H1 (cell line): ENCODE measurements around the gene CHD9NB. TPM values are rescaled to one million over a fixed set of nuclear protein-coding genes. Genes with fewer than 3 reads are reported as not detected.

Source experiments
- CTCF ChIA-PET: fragments of 300-600 bp; sonication (Branson Sonifier 250); formaldehyde crosslinking; loops from one replicate; lab custom pipeline; 2021; ENCODE audit not compliant: partially characterized antibody; lab: Charles Lee
- POLR2A ChIA-PET: fragments of 300-600 bp; sonication (Branson Sonifier 250); formaldehyde crosslinking; loops from one replicate; lab custom pipeline; 2021; ENCODE audit warnings: inconsistent platforms; ENCODE audit not compliant: partially characterized antibody; lab: Charles Lee
- DNase-seq, 2 experiments: peaks; one replicate each; pipeline versions ENCODE4 v3.0.0 to v3.0.0-alpha.2; 2010 to 2022; ENCODE audit warnings: low spot score in 2 of 2, low read depth in 1 of 2, mixed read lengths in 1 of 2
- FAIRE-seq: peaks from 2 replicates; lab custom pipeline; 2011; peaks lifted over from hg19 to GRCh38; lab: Jason Lieb, UNC
- H2AFZ ChIP-seq: 2 replicates; pipeline ENCODE4 v1.8.1; 2012; ENCODE audit warnings: low read length, inconsistent platforms
- H2AK5ac ChIP-seq: 2 replicates; pipeline ENCODE4 v1.6.1; 2013; ENCODE audit warnings: low read depth, low read length
- H2BK120ac ChIP-seq: replicated peaks from 2 replicates; pipeline ENCODE3; 2013; ENCODE audit warnings: low read depth, low read length, inconsistent platforms
- H2BK12ac ChIP-seq: 2 replicates; pipeline ENCODE4 v1.6.1; 2013; ENCODE audit warnings: low read depth, low read length
- H2BK15ac ChIP-seq: 2 replicates; pipeline ENCODE4 v1.6.1; 2013; ENCODE audit warnings: low read length
- H2BK20ac ChIP-seq: 2 replicates; pipeline ENCODE4 v1.6.1; 2013; ENCODE audit warnings: low read length
- H2BK5ac ChIP-seq: 2 replicates; pipeline ENCODE4 v1.6.1; 2013; ENCODE audit warnings: low read depth, low read length
- H3K14ac ChIP-seq: 2 replicates; pipeline ENCODE4 v1.6.1; 2013; ENCODE audit warnings: inconsistent platforms; ENCODE audit not compliant: insufficient read length
- H3K18ac ChIP-seq: 2 replicates; pipeline ENCODE4 v1.6.1; 2013; ENCODE audit warnings: low read length; ENCODE audit errors: extremely low read depth
- H3K23ac ChIP-seq: 2 replicates; pipeline ENCODE4 v1.6.1; 2013; ENCODE audit warnings: inconsistent platforms; ENCODE audit not compliant: insufficient read length
- H3K23me2 ChIP-seq: 2 replicates; pipeline ENCODE4 v1.6.1; 2013; ENCODE audit warnings: low read depth, low read length
- H3K27ac ChIP-seq: 2 replicates; pipeline ENCODE4 v1.6.1; 2011; ENCODE audit warnings: low read depth, low read length, inconsistent platforms
- H3K27me3 ChIP-seq, 4 experiments: replicated peaks in 1 of 4; 1 replicate in 1 of 4; 2 replicates in 3 of 4; pipeline versions ENCODE4 v1.6.1 to v1.8.1; 2011 to 2013; ENCODE audit warnings: low read length in 3 of 4, mild to moderate bottlenecking in 3 of 4, inconsistent platforms in 2 of 4, mixed read lengths in 2 of 4, moderate library complexity in 1 of 4; ENCODE audit not compliant: control insufficient read depth in 3 of 4, insufficient read depth in 3 of 4; ENCODE audit errors: extremely low read depth in 1 of 4
- H3K36me3 ChIP-seq, 4 experiments: 2 replicates each; pipeline versions ENCODE4 v1.6.1 to v1.8.1; 2011 to 2013; ENCODE audit warnings: mild to moderate bottlenecking in 4 of 4, low read length in 3 of 4, moderate library complexity in 2 of 4, control low read depth in 1 of 4, inconsistent platforms in 1 of 4; ENCODE audit not compliant: insufficient read depth in 4 of 4, control insufficient read depth in 2 of 4
- H3K4ac ChIP-seq: replicated peaks from 2 replicates; pipeline ENCODE3; 2013; ENCODE audit warnings: low read length, low read depth, mixed read lengths, inconsistent platforms; ENCODE audit not compliant: insufficient read length
- H3K4me1 ChIP-seq, 4 experiments: replicated peaks in 1 of 4; 1 replicate in 1 of 4; 2 replicates in 3 of 4; pipeline versions ENCODE4 v1.6.1 to v1.8.1; 2011 to 2013; ENCODE audit warnings: low read length in 3 of 4, inconsistent platforms in 2 of 4, mixed read lengths in 1 of 4; ENCODE audit not compliant: insufficient read depth in 4 of 4, control insufficient read depth in 3 of 4
- H3K4me2 ChIP-seq, 2 experiments: 2 replicates each; pipeline versions ENCODE4 v1.6.1 to v1.8.1; 2011 to 2013; ENCODE audit warnings: low read depth in 2 of 2, low read length in 2 of 2, control low read depth in 1 of 2, inconsistent platforms in 1 of 2, mild to moderate bottlenecking in 1 of 2; ENCODE audit not compliant: insufficient read depth in 1 of 2
- H3K4me3 ChIP-seq, 4 experiments: fragments of 200-600, 300-600 bp in 1 of 4; sonication (generic), shearing (Covaris generic), sonication (Bioruptor Twin) in 1 of 4; 2 replicates each; pipeline versions ENCODE4 v1.5.1 to v1.8.1; 2011 to 2016; ENCODE audit warnings: low read length in 4 of 4, low read depth in 3 of 4, control low read depth in 2 of 4, inconsistent platforms in 2 of 4, mild to moderate bottlenecking in 2 of 4, mixed read lengths in 1 of 4, moderate library complexity in 1 of 4; ENCODE audit not compliant: insufficient read depth in 2 of 4; ENCODE audit errors: extremely low read depth in 1 of 4
- H3K56ac ChIP-seq: replicated peaks from 2 replicates; pipeline ENCODE3; 2013; ENCODE audit warnings: low read depth, mild to moderate bottlenecking, mixed read lengths, low read length, inconsistent platforms; ENCODE audit not compliant: insufficient read length
- H3K79me1 ChIP-seq: 2 replicates; pipeline ENCODE4 v1.6.1; 2013; ENCODE audit warnings: low read depth, low read length, control low read depth
- H3K79me2 ChIP-seq, 2 experiments: 2 replicates each; pipeline versions ENCODE4 v1.6.1 to v1.8.1; 2012 to 2013; ENCODE audit warnings: low read length in 2 of 2, mild to moderate bottlenecking in 2 of 2, inconsistent platforms in 1 of 2; ENCODE audit not compliant: insufficient read depth in 2 of 2, control insufficient read depth in 1 of 2
- H3K9ac ChIP-seq, 4 experiments: replicated peaks in 1 of 4; 1 replicate in 1 of 4; 2 replicates in 3 of 4; pipeline versions ENCODE4 v1.6.1 to v1.8.1; 2011 to 2013; ENCODE audit warnings: low read depth in 3 of 4, low read length in 3 of 4, control low read depth in 2 of 4, mild to moderate bottlenecking in 2 of 4, moderate library complexity in 2 of 4, inconsistent platforms in 1 of 4; ENCODE audit errors: extremely low read depth in 1 of 4
- H3K9me3 ChIP-seq, 2 experiments: 2 replicates each; pipeline versions ENCODE4 v1.6.1 to v1.8.1; 2012 to 2013; ENCODE audit warnings: mild to moderate bottlenecking in 2 of 2, moderate library complexity in 2 of 2, control low read depth in 1 of 2, inconsistent platforms in 1 of 2, low read depth in 1 of 2, low read length in 1 of 2, mixed read lengths in 1 of 2; ENCODE audit not compliant: insufficient read depth in 2 of 2
- H4K20me1 ChIP-seq, 2 experiments: replicated peaks in 1 of 2; 2 replicates each; pipeline versions ENCODE3 to v1.8.1; 2011 to 2013; ENCODE audit warnings: inconsistent platforms in 2 of 2, low read length in 2 of 2, mild to moderate bottlenecking in 1 of 2; ENCODE audit not compliant: insufficient read depth in 2 of 2, control insufficient read depth in 1 of 2
- H4K5ac ChIP-seq: 2 replicates; pipeline ENCODE4 v1.6.1; 2013; ENCODE audit warnings: low read length, low read depth, mixed read lengths, inconsistent platforms; ENCODE audit not compliant: insufficient read length
- H4K8ac ChIP-seq: 2 replicates; pipeline ENCODE4 v1.8.0; 2013; ENCODE audit warnings: mild to moderate bottlenecking, moderate library complexity, low read length, inconsistent platforms; ENCODE audit not compliant: insufficient read depth; ENCODE audit errors: extremely low read depth
- H4K91ac ChIP-seq: replicated peaks from 2 replicates; pipeline ENCODE3; 2013; ENCODE audit warnings: low read length, mixed read lengths, inconsistent platforms; ENCODE audit not compliant: insufficient read length
- ATF2 ChIP-seq: IDR thresholded peaks from 2 replicates; pipeline ENCODE4 v1.6.1; 2012; ENCODE audit warnings: low read length, inconsistent platforms
- E2F6 ChIP-seq: IDR thresholded peaks from 2 replicates; pipeline ENCODE4 v1.6.1; 2012; ENCODE audit warnings: inconsistent platforms
- EGR1 ChIP-seq: IDR thresholded peaks from 2 replicates; pipeline ENCODE4 v1.6.1; 2011; ENCODE audit warnings: low read depth, low read length, borderline replicate concordance
- EP300 ChIP-seq, 2 experiments: IDR thresholded peaks; 1 replicate in 1 of 2; 2 replicates in 1 of 2; pipeline ENCODE4 v1.6.1; 2011 to 2012; ENCODE audit warnings: low read depth in 2 of 2, low read length in 2 of 2, mild to moderate bottlenecking in 2 of 2, borderline replicate concordance in 1 of 2, inconsistent platforms in 1 of 2, moderate library complexity in 1 of 2
- KDM1A ChIP-seq: fragments of 200-600, 300-600 bp; sonication (generic); IDR thresholded peaks from 2 replicates; pipeline ENCODE4 v1.7.1; 2016; ENCODE audit warnings: mild to moderate bottlenecking, low read length, borderline replicate concordance
- POLR2A ChIP-seq, 2 experiments: IDR thresholded peaks; 1 replicate in 1 of 2; 2 replicates in 1 of 2; pipeline ENCODE4 v1.6.1; 2011; ENCODE audit warnings: low read depth in 2 of 2, low read length in 2 of 2, mild to moderate bottlenecking in 2 of 2; ENCODE audit errors: control extremely low read depth in 1 of 2
- SIN3A ChIP-seq, 2 experiments: IDR thresholded peaks in 1 of 2; conservative IDR thresholded peaks in 1 of 2; 2 replicates each; pipeline ENCODE4 v1.6.1; 2011 to 2012; ENCODE audit warnings: low read length in 2 of 2, improper control_type of control experiment in 1 of 2, low read depth in 1 of 2, mild to moderate bottlenecking in 1 of 2
- SUZ12 ChIP-seq: fragments of 200-600 bp; sonication (generic); IDR thresholded peaks from 2 replicates; pipeline ENCODE4 v1.6.1; 2012; ENCODE audit warnings: mild to moderate bottlenecking, inconsistent platforms, low read length, moderate library complexity, mixed read lengths
- YY1 ChIP-seq: IDR thresholded peaks from 2 replicates; pipeline ENCODE4 v1.6.1; 2011; ENCODE audit warnings: low read depth, mild to moderate bottlenecking, low read length
- WGBS, 2 experiments: shearing (Covaris generic) in 1 of 2; methylation state at CpG; one replicate each; pipeline versions ENCODE4 v1.1.6 to v1.1.7; 2013 to 2015; ENCODE audit warnings: low lambda C conversion rate in 2 of 2, mixed read lengths in 2 of 2, inconsistent platforms in 1 of 2, low coverage in 1 of 2, missing lambda C conversion rate in 1 of 2; ENCODE audit not compliant: insufficient replicate concordance in 2 of 2, insufficient coverage in 1 of 2, insufficient read length in 1 of 2; ENCODE audit errors: extremely low coverage in 1 of 2, missing lambda C conversion rate in 1 of 2; 5-methylcytosine and 5-hydroxymethylcytosine counted together
- polyA plus RNA-seq, 7 experiments: library from polyadenylated mRNA; depleted of rRNA in 3 of 7; stranded (reverse) in 5 of 7; unstranded in 2 of 7; fragments of >200 nt in 5 of 7; fragments of 200-250 nt in 2 of 7; gene quantifications; 1 replicate in 5 of 7; 2 replicates in 1 of 7; 4 replicates in 1 of 7; pipeline versions ENCODE4 v1.2.1 to v1.2.3, GENCODE V29; 2011 to 2013; ENCODE audit warnings: missing spikeins in 2 of 7, mixed read lengths in 2 of 7
- total RNA-seq: library from RNA; stranded (reverse); fragmentation: NEBNext Ultra II Directional; extraction: Animal tissue kit (Norgen Biotek cat#: 25700); gene quantifications from 2 replicates; pipeline ENCODE4 v1.2.1, GENCODE V29; 2021

Gene CHD9NB
- total and polyA plus RNA-seq, 2 of the 8 experiments (the other 6 are each of a cell fraction or from before 2014, with no cell fraction given): 4.5 to 5.9 TPM

- Histone ChIP-seq H4K20me1 (no peaks in the 10 kb centered on the region), H2BK15ac (no peak overlapping the region), H2BK20ac (peak overlapping the region; percentile 43; the same call in 1 of the 2 replicates), H3K4me1 (peaks cover 2 to 27% (median 21%) of the 10 kb centered on the region in 4 experiments; a peak in 6 of 7 replicates), H2AFZ (no peak overlapping the region), H3K27me3 (no peaks in the 10 kb centered on the region), H2BK12ac (peak overlapping the region; percentile 93), H3K4me2 (peak overlapping the region; percentile 77 to 97), H3K23me2 (peaks cover 21% of the 10 kb centered on the region), H3K79me1 (no peaks in the 10 kb centered on the region), H3K56ac (peak overlapping the region; percentile 1), H4K8ac (no peak overlapping the region), H3K27ac (peak overlapping the region; percentile 75), H3K18ac (peak overlapping the region; percentile 92; the same call in 1 of the 2 replicates), H3K14ac (peak overlapping the region; percentile 33), H4K5ac (peak overlapping the region; percentile 49), H3K9ac (peak overlapping the region in 2 of 4 experiments; percentile 59 to 84; a peak in 3 of 7 replicates), H2BK5ac (peak overlapping the region; percentile 93), H2BK120ac (peak overlapping the region; percentile 58), H4K91ac (peak overlapping the region; percentile 83), H3K36me3 (no peaks in the 10 kb centered on the region), H3K9me3 (peaks cover under 1 to 6% of the 10 kb centered on the region in 2 experiments), H3K4ac (peak overlapping the region; percentile 87), H3K4me3 (peak overlapping the region in 3 of 4 experiments; percentile 53 to 69 (median 61); a peak in 7 of 8 replicates), H2AK5ac (no peak overlapping the region; the same call in 1 of the 2 replicates), H3K23ac (no peak overlapping the region), H3K79me2 (peaks cover 0 to 10% of the 10 kb centered on the region in 2 experiments; a peak in 2 of 4 replicates)
- ChIA-PET CTCF (interaction anchor here (1.0 to 3.1 kb wide), 2 partner anchors 10 to 12 kb away, joined by 3 to 11 read pairs; partner anchors contain the start of gene CHD9), POLR2A (interaction anchor here (1.0 to 1.4 kb wide), 2 partner anchors 12 to 27 kb away, joined by 3 to 5 read pairs; no protein-coding TSS in a partner anchor)
- FAIRE-seq (no peak), DNase-seq (no peak)
- WGBS, 2 experiments: 2% methylated on average over 4 of the region's 5 CpGs; no CpG with 5 or more reads in 1 of the 2 experiments
- TF ChIP-seq E2F6 (no peak), POLR2A (IDR thresholded peaks at IDR 0.05; ENCODE audit: control extremely low read depth in 1 of 2, low read depth in 2 of 2, low read length in 2 of 2) (peak in 1 of 2 experiments; percentile 35; a peak in 1 of 3 replicates), EGR1 (peak; percentile 81; the same call in 1 of the 2 replicates), ATF2 (no peak), SUZ12 (peak; percentile 32; the same call in 1 of the 2 replicates), KDM1A (peak; percentile 40; the same call in 1 of the 2 replicates), EP300 (IDR thresholded peaks at IDR 0.05; ENCODE audit: borderline replicate concordance in 1 of 2, low read depth in 2 of 2, low read length in 2 of 2) (peak in 1 of 2 experiments; percentile 25; a peak in 1 of 3 replicates), SIN3A (conservative IDR thresholded peaks at IDR 0.05 in 1 of 2, IDR thresholded peaks at IDR 0.05 in 1 of 2; ENCODE audit: low read depth in 1 of 2, low read length in 2 of 2) (0 out of 4 replicates have a peak, but pooled peaks of 1 of the 2 experiments have one; percentile 27), YY1 (no peak)
Observed at GRCh38 chr16:53042235-53042701, 10.4 kb downstream of the CHD9NB start.
